Measurements from ENCODE around the gene LYAR.

Gene LYAR

GRCh38 chr4:4315461-4316149, 25.7 kb upstream of the LYAR start:
- DNase-seq: no peak

GRCh38 chr4:4311193-4311592, 21.2 kb upstream of the LYAR start:
- DNase-seq: no peak

- DNase-seq: no peak
Observed at GRCh38 chr4:4308800-4309441, 19.0 kb upstream of the LYAR start.

- no peak for DNase-seq
Observed at GRCh38 chr4:4306920-4307319, 17.0 kb upstream of the LYAR start.

GRCh38 chr4:4302416-4302815, 12.5 kb upstream of the LYAR start:
- DNase-seq: no peak

GRCh38 chr4:4302001-4302400, 12.0 kb upstream of the LYAR start:
- no peak for DNase-seq

GRCh38 chr4:4299006-4299405, 9.1 kb upstream of the LYAR start:
- no peak for DNase-seq

GRCh38 chr4:4296283-4296846, 6.4 kb upstream of the LYAR start:
- no peak for DNase-seq

- no peak for DNase-seq
Observed at GRCh38 chr4:4293279-4293678, 3.3 kb upstream of the LYAR start.

- DNase-seq: no peak
Observed at GRCh38 chr4:4289597-4289940, 385 bp downstream of the LYAR start.

GRCh38 chr4:4289055-4289454, 899 bp downstream of the LYAR start:
- no peak for DNase-seq

- DNase-seq: no peak
Observed at GRCh38 chr4:4288098-4288497, 1.9 kb downstream of the LYAR start.

- peak; percentile 0 for DNase-seq
Observed at GRCh38 chr4:4284827-4285618, 4.9 kb downstream of the LYAR start.

- DNase-seq: no peak
Observed at GRCh38 chr4:4281787-4282186, 8.2 kb downstream of the LYAR start.

- DNase-seq: no peak
Observed at GRCh38 chr4:4277531-4277930, 12.4 kb downstream of the LYAR start.

GRCh38 chr4:4274226-4274625, 15.7 kb downstream of the LYAR start:
- no peak for DNase-seq

GRCh38 chr4:4271912-4272311, 18.0 kb downstream of the LYAR start:
- no peak for DNase-seq

- no peak for DNase-seq
Observed at GRCh38 chr4:4270529-4270928, 19.4 kb downstream of the LYAR start.

- DNase-seq: no peak
Observed at GRCh38 chr4:4269856-4270255, 20.1 kb downstream of the LYAR start.

- no peak for DNase-seq
Observed at GRCh38 chr4:4269331-4269731, 20.6 kb downstream of the LYAR start.

- DNase-seq: no peak
Observed at GRCh38 chr4:4268776-4269175, 21.2 kb downstream of the LYAR start.

- DNase-seq: no peak
Observed at GRCh38 chr4:4267981-4268380, 22.0 kb downstream of the LYAR start.

- DNase-seq: peak; percentile 60
Observed at GRCh38 chr4:4260185-4260751, 29.7 kb downstream of the LYAR start.

Data from NCI-H69 (cell line).